ENCODE measurements around the gene RIPK1.
"Not testable (repeated sequence)": the region's sequence is repeated elsewhere in the genome, so short reads cannot be mapped to it uniquely, and the experiment has no call there.

RIPK1 gene

GRCh38 chr6:3068329-3069214 is at the start of gene RIPK1:
TSS of gene RIPK1 (plus strand) at chr6:3068494. CDS start at chr6:3076824, 8,330 bp downstream.
- Histone ChIP-seq H3K4me1 (ENCODE audit: control insufficient read depth, insufficient read depth, low read length) (no peaks in the 10 kb centered on the region), H3K9ac (ENCODE audit: low read depth, low read length) (peak within 1 kb of the TSS; percentile 73), H3K9me3 (ENCODE audit: control insufficient read depth, insufficient read depth, low read length) (no peaks in the 10 kb centered on the region), H3K4me3 (ENCODE audit: low read depth, low read length) (peak within 1 kb of the TSS; percentile 78), H3K27me3 (ENCODE audit: control insufficient read depth, insufficient read depth, low read length) (no peaks in the 10 kb centered on the region), H3K36me3 (ENCODE audit: control insufficient read depth, insufficient read depth, low read length) (no peaks in the 10 kb centered on the region)

GRCh38 chr6:3019065-3019464 is 49.2 kb upstream of the RIPK1 start:
- H3K36me3 ChIP-seq (ENCODE audit: control insufficient read depth, insufficient read depth, low read length) = peaks cover 29% of the 10 kb centered on the region
- no peaks in the 10 kb centered on the region for H3K27me3 ChIP-seq (ENCODE audit: control insufficient read depth, insufficient read depth, low read length)
- no peak overlapping the region for H3K9ac ChIP-seq (ENCODE audit: low read depth, low read length)
- H3K9me3 ChIP-seq (ENCODE audit: control insufficient read depth, insufficient read depth, low read length) = no peaks in the 10 kb centered on the region
- no peak overlapping the region for H3K4me3 ChIP-seq (ENCODE audit: low read depth, low read length)
- H3K4me1 ChIP-seq (ENCODE audit: control insufficient read depth, insufficient read depth, low read length) = peaks cover 8% of the 10 kb centered on the region

- Histone ChIP-seq H3K9ac (ENCODE audit: low read depth, low read length) (no peak overlapping the region), H3K4me1 (ENCODE audit: control insufficient read depth, insufficient read depth, low read length) (peaks cover 10% of the 10 kb centered on the region), H3K27me3 (ENCODE audit: control insufficient read depth, insufficient read depth, low read length) (no peaks in the 10 kb centered on the region), H3K36me3 (ENCODE audit: control insufficient read depth, insufficient read depth, low read length) (peaks cover 24% of the 10 kb centered on the region), H3K9me3 (ENCODE audit: control insufficient read depth, insufficient read depth, low read length) (no peaks in the 10 kb centered on the region), H3K4me3 (ENCODE audit: low read depth, low read length) (no peak overlapping the region)
Observed at GRCh38 chr6:3019749-3020320, 48.5 kb upstream of the RIPK1 start.

- not testable (repeated sequence) for H3K9ac ChIP-seq (ENCODE audit: low read depth, low read length); H3K9me3 ChIP-seq (ENCODE audit: control insufficient read depth, insufficient read depth, low read length); H3K4me3 ChIP-seq (ENCODE audit: low read depth, low read length); H3K27me3 ChIP-seq (ENCODE audit: control insufficient read depth, insufficient read depth, low read length)
- peaks cover 11% of the 10 kb centered on the region for H3K4me1 ChIP-seq (ENCODE audit: control insufficient read depth, insufficient read depth, low read length)
- H3K36me3 ChIP-seq (ENCODE audit: control insufficient read depth, insufficient read depth, low read length) = peaks cover 14% of the 10 kb centered on the region
Observed at GRCh38 chr6:3020976-3021598, 47.2 kb upstream of the RIPK1 start.

GRCh38 chr6:3022765-3023662 is 45.3 kb upstream of the RIPK1 start:
- H3K36me3 ChIP-seq (ENCODE audit: control insufficient read depth, insufficient read depth, low read length) = no peaks in the 10 kb centered on the region
- H3K4me1 ChIP-seq (ENCODE audit: control insufficient read depth, insufficient read depth, low read length) = peaks cover 11% of the 10 kb centered on the region
- no peaks in the 10 kb centered on the region for H3K9me3 ChIP-seq (ENCODE audit: control insufficient read depth, insufficient read depth, low read length)
- H3K27me3 ChIP-seq (ENCODE audit: control insufficient read depth, insufficient read depth, low read length) = no peaks in the 10 kb centered on the region
- H3K4me3 ChIP-seq (ENCODE audit: low read depth, low read length) = peak overlapping the region; percentile 45
- H3K9ac ChIP-seq (ENCODE audit: low read depth, low read length) = peak overlapping the region; percentile 68

- peaks cover 11% of the 10 kb centered on the region for H3K4me1 ChIP-seq (ENCODE audit: control insufficient read depth, insufficient read depth, low read length)
- peak overlapping the region; percentile 68 for H3K9ac ChIP-seq (ENCODE audit: low read depth, low read length)
Observed at GRCh38 chr6:3023663-3024483, 44.4 kb upstream of the RIPK1 start.

GRCh38 chr6:3026791-3027626 is 41.3 kb upstream of the RIPK1 start:
- no peak overlapping the region for H3K9ac ChIP-seq (ENCODE audit: low read depth, low read length)
- H3K4me3 ChIP-seq (ENCODE audit: low read depth, low read length) = no peak overlapping the region
- no peaks in the 10 kb centered on the region for H3K27me3 ChIP-seq (ENCODE audit: control insufficient read depth, insufficient read depth, low read length)
- H3K9me3 ChIP-seq (ENCODE audit: control insufficient read depth, insufficient read depth, low read length) = no peaks in the 10 kb centered on the region
- H3K4me1 ChIP-seq (ENCODE audit: control insufficient read depth, insufficient read depth, low read length) = peaks cover 15% of the 10 kb centered on the region
- H3K36me3 ChIP-seq (ENCODE audit: control insufficient read depth, insufficient read depth, low read length) = no peaks in the 10 kb centered on the region

More at GRCh38 chr6:3023663-3024483, 44.4 kb upstream of the RIPK1 start:
- no peaks in the 10 kb centered on the region for H3K36me3 ChIP-seq (ENCODE audit: control insufficient read depth, insufficient read depth, low read length)
- peak overlapping the region; percentile 45 for H3K4me3 ChIP-seq (ENCODE audit: low read depth, low read length)
- no peaks in the 10 kb centered on the region for H3K27me3 ChIP-seq (ENCODE audit: control insufficient read depth, insufficient read depth, low read length)
- H3K9me3 ChIP-seq (ENCODE audit: control insufficient read depth, insufficient read depth, low read length) = no peaks in the 10 kb centered on the region

GRCh38 chr6:3028156-3028555 is 40.1 kb upstream of the RIPK1 start:
- H3K27me3 ChIP-seq (ENCODE audit: control insufficient read depth, insufficient read depth, low read length) = not testable (repeated sequence)

GRCh38 chr6:3031857-3032640 is 36.2 kb upstream of the RIPK1 start:
- Histone ChIP-seq H3K27me3 (ENCODE audit: control insufficient read depth, insufficient read depth, low read length) (no peaks in the 10 kb centered on the region), H3K9ac (ENCODE audit: low read depth, low read length) (no peak overlapping the region), H3K4me1 (ENCODE audit: control insufficient read depth, insufficient read depth, low read length) (peaks cover 4% of the 10 kb centered on the region), H3K36me3 (ENCODE audit: control insufficient read depth, insufficient read depth, low read length) (no peaks in the 10 kb centered on the region), H3K9me3 (ENCODE audit: control insufficient read depth, insufficient read depth, low read length) (no peaks in the 10 kb centered on the region), H3K4me3 (ENCODE audit: low read depth, low read length) (no peak overlapping the region)

More at GRCh38 chr6:3028156-3028555, 40.1 kb upstream of the RIPK1 start:
- H3K4me1 ChIP-seq (ENCODE audit: control insufficient read depth, insufficient read depth, low read length) = peaks cover 14% of the 10 kb centered on the region
- H3K9me3 ChIP-seq (ENCODE audit: control insufficient read depth, insufficient read depth, low read length); H3K36me3 ChIP-seq (ENCODE audit: control insufficient read depth, insufficient read depth, low read length); H3K4me3 ChIP-seq (ENCODE audit: low read depth, low read length); H3K9ac ChIP-seq (ENCODE audit: low read depth, low read length): not testable (repeated sequence)
